HG02588 (cell line): ENCODE results near the gene CNTN4.

Experiments used
- ATAC-seq: cut with Tn5 transposase; IDR thresholded peaks from one replicate; pipeline ENCODE4 v1.9.1; 2021; ENCODE audit warnings: mild to moderate bottlenecking, moderate library complexity; ENCODE audit not compliant: unreplicated experiment

The CNTN4 gene

DNA sequence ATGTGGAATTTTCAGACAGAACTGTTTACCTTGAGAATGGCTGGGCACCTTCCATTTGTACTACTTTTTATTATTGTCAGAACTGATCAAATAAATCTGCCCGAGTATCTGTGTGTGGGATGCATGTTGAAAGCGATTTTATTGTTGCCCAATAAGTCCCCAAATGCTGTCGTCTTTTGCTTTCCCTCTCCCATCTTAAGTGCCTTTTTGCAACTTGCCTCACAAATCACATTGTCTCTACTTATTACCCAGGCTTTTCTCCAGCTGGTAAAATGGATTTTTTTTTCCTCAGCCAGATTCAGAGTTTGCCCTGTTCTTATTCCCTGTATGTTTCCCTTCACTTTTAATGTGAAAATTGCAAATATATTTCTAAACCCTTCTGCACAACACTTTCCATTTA is 163.1 kb downstream of the CNTN4 start:
- no peak for ATAC-seq

DNA sequence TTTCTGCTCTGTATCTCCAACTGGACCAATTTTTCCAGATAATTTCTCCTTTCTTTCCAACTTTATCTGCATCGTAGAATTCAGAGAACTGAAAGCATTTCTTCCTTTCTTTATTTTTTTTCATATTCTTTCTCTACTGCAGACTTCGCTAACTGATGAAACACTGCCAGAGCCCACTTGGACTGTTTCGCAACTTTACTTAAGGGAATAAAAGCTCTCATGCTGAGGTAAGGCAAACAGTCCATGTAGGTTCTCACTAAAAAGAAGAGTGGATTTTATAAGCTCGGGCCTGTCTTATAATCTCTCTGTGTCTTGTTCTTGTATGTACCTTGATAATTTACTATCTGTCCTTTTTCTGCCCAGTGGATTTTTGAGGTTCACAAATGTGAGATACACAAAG is 163.5 kb downstream of the CNTN4 start:
- no peak for ATAC-seq

DNA sequence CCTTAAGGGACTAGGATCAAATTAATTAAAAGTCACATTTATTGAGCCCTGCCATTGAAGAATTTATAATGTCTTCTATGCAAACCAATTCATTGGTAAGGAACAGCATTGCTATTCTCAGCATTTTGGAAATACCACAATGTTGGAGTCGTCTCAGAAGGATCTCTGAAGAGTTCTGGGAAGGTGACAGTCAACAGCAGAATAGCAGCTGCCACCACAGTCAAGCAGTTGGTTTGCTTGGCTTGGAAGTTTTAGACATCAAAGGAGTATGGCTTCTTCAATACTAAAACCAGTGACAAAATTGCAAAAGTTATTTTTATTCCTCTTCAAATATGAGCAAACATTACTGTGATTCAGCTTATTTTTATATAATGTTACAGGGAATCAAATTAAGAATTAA is 167.9 kb downstream of the CNTN4 start:
- ATAC-seq: no peak

DNA sequence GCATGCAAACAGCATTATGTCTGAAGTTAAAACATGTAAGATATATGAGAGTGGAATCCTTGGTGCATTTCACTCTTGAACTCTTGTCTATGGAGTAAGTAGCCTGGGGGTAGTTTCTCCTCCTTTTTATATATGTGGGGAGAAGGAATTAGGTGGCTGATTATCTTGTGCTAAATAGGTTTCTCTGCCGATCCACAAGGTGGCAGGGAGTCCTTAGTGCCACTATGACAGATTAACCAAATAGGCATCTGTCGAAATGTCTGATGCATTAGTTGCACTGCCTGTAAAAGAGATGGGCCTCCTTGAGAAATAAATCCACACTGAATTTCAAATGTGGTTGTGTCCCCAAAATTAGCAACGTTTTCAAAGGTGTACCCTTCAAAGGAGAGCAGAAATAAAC is 170.1 kb downstream of the CNTN4 start:
- ATAC-seq: no peak

- ATAC-seq: no peak
These were observed 175.9 kb downstream of the CNTN4 start for GRCh38 chr3:2274526-2274925.

DNA sequence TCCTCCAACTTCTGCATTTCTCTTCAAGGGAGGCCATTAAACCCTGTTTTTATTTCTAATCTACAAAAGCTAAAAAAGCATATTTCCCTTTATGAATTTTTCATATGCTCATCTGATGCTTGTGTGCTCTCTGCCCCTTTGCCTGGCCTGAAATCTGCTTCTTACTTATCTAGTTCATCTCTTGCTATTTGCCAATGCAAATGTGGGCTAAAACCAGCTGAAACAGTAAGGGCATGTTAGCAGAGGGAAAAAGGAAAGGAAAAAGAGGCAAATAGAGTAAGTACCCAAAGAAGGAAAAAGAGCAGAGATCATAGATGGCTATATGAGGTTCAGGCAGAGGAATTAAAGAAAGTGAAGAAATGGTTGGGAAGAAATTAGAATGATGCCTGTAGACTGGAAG is 185.2 kb downstream of the CNTN4 start:
- ATAC-seq: no peak

DNA sequence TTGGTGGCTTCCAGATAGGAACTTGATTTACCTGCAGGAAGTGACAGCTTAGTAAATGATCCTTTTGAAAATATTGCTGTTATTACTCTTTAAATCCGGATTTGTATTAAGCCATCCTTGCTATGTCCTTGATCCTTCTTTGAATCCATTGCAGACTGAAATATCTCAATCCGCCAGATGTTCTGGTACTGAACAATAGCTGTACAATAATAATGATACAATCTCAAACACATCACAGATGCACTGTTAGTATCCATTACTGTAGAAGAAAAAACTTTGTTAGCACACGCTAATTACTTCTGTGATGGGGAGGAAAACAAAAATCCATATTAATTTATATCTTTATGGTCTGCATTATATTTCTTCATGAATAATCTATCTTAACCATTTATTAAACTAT is 202.3 kb downstream of the CNTN4 start:
- ATAC-seq: no peak

DNA sequence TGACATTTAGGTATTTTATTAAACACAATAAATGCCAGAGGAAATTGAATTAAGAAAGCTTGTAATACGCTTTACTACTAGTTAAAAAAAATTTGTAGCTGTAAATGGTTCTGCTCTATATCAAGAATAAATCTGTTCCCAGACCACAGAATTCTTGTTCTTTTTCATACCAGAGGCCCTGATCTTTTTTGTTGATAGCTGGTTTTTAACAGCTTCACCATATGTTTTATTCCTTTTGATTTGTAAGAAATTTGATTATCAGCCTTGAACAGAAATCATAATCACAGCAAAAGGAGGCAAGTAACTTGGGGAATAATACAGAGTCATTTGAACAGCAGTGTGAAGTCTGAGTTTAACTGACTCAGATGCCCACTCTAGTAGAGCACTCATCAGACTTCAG is 202.7 kb downstream of the CNTN4 start:
- ATAC-seq: no peak

DNA sequence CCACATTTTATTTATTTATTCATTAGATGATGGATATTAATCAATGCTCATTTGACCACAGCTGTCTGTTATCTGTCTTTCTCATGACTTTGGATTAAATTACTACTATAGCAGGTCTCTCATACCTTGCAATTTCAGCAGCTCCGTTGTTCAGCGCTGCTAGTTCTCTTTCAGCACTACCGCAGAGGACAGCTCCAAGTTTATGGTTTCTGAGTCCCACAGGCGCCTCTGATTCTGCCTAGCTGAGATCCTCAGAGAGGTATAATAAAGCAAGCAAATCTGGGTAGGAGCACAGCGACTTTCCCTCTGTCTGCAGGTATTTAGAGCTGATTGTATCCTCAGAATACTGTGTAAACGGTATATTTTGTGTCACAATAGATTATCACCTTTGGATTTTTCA is 204.9 kb downstream of the CNTN4 start:
- no peak for ATAC-seq

DNA sequence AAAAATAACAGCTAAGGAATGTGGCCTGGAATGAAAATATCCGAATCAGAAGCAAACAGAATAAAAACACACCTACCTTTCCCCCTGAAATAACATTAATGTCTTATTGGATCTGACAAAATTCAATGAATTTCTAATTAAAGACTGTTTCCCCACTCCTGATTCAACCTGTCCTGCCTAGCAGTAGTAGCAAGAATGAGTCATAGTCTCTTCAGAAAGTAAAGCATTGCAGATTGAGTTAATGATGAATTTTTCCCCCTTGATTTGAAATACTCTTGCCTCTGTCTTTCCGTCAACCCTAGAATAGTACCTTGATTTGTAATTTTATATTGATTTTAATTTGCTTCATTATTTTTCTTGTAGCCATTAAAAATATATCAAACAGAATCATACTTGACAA is 212.4 kb downstream of the CNTN4 start:
- no peak for ATAC-seq

DNA sequence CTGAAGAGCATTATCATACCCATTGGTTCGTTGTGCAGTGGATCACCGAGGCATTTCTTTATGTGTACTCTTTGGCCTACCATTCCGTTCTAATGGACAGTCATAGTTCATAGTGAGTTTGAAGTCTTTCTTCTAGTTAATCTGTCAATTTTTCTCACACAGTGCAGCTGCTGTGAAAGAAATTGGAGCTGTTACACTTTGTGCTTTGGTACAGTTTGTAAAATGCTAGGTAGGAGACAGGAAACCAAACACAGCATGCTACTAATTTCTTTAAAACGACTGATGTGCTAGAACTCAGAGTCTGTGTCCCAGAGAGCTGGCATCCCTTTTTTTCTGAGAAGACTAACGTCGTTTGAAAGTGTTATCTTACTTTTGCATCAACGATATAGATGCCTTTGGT is 218.9 kb downstream of the CNTN4 start:
- ATAC-seq: no peak

DNA sequence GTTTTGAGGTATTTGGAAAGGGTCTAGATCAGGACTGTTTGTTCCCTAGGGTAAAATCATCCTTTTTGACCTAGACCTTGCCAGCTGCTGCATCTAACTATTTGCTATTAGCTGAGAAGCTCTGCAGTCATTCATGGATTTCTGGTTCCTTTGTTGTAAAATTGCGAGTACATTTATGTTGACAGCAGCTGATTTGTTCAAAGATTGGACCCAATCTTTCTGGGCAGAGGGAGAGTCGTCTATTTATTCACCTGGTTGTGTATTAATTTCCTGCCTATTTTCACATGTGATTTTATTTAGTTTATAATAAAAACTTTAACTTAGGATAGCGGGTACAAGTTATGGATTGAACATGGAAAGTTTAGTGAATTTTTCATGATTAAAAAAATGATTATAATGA is 236.3 kb downstream of the CNTN4 start:
- ATAC-seq: no peak

DNA sequence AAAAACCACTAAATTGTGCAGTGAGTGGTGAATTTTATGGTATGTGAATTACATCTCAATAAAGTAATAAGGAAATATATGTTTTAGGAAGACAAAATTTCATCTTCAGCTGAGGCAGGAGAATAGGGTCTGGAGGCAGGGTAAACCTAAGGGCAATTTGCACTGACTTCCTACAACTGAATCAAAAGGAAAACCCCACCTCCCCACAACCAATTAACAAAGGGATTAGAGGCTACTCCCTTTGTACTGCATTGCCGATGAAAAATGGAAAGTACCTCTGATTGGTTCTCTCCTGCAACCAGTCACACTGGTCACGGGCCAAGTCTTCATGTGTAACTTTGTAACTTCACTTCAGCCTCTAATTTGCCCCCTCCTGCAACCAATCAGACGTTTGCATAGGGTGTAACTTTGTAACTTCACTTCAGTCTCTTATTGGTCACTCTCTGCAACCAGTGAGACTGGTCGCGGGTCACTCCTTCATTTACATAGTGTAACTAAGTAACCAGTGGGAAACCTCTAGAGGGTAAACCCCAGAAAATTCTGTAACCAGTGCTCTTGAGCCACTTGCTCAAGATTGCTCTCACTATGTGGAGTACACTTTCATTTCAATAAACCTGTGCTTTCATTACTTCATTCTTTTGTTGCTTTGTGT is 244.5 kb downstream of the CNTN4 start:
- no peak for ATAC-seq

DNA sequence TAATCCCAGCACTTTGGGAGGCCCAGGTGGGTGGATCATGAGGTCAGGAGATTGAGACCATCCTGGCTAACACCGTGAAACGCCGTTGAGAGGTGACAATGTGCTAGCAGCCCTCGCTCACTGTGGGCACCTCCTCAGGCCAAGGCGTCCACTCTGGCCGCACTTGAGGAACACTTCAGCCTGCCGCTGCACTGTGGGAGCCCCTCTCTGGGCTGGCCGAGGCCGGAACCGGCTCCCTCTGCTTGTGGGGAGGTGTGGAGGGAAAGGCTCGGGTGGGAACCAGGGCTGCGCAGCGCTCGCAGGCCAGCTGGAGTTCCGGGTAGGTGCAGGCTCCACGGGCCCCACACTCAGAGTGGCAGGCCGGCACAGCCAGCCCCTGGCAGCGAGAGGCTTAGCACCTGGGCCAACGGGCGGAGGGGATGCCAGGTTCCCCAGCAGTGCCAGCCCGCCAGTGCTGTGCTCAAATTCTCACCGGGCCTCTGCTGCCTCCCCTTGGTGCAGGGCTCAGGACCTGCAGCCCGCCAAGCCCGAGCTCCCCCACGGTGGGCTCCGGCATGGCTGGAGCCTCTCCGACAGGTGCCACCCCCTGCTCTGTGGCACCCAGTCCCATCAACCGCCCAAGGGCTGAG is 253.6 kb downstream of the CNTN4 start:
- ATAC-seq: no peak

DNA sequence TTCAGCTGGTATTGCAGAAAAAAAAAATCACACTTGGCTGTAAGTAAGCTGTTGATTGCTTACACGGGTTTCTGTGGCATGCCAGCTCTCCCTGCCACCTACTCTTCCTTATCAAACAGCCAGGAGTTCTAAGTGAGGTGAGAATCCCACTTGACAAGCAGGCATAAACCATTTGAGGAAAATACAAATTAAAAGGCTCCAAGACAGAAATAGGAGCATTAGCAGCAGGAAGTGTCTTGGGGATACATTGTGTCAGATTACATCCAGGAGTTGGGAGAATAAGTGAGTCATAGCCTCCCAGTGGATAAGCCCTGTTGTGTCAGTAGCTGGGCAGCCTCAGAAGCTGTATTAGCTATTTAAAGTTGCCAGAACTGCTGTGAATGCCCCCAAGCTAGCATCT is 256.0 kb downstream of the CNTN4 start:
- no peak for ATAC-seq

- ATAC-seq: no peak
These were observed 257.8 kb downstream of the CNTN4 start for GRCh38 chr3:2356298-2356950.

GRCh38 chr3:2360815-2361214 is 262.1 kb downstream of the CNTN4 start:
- no peak for ATAC-seq

DNA sequence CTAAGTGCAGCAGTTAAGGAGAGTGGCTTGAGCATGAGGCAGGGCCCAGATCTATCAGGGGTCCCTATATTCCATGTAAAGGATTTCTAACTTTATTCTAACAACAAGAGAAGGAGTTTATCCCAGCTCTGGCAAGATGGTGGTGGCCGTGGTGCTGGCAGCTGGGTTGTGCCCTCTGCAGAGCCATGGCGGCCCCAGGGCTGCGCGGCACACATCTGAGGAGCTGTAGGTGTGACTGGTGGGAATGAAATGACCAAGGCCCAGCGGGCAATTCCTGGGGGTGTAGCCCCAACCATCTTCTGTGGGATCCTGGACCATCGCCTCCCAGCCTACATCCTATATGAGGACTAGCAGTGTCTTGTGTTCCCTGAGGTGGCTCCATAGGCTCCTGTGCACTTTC is 263.5 kb downstream of the CNTN4 start:
- ATAC-seq: no peak

GRCh38 chr3:2363854-2364253 is 265.2 kb downstream of the CNTN4 start:
- no peak for ATAC-seq

DNA sequence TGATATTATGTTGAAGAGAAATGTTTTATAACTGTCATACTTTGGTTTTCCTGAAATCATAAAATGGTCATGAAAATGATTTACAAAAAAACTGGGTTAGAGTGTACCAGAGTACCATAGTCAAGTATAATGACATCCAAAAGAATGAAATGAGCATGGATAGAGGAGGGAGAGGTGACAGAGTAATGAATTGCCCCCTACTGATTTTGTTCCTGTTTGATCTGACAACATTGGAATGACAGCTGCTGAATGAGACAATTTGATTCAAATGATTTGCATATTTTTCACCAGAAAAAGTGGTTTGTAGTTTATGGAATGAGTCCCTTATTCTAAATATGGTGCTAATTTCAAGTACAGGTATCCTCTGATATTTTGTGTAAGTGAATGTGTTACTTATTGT is 271.7 kb downstream of the CNTN4 start:
- ATAC-seq: no peak

GRCh38 chr3:2372306-2372705 is 273.6 kb downstream of the CNTN4 start:
- ATAC-seq: no peak

DNA sequence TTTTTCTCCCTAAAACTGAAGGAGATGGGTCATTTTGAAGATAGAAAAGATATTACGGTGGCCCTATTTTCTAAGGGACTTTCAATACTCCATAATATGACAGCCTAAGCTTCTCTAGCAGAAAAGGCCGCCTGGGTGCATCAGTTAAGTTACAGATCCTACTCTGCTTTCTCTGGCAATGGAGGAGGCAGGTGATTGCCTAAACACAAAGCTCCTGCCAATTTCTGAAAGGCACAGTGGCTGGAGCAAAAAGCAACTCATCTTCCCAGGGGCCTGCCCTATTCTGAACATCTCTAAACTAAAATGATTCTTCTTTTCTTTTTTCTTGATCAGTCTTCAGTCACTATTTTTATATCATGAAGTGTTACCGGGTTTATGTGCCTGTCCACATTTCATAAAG is 276.7 kb downstream of the CNTN4 start:
- no peak for ATAC-seq

- ATAC-seq: no peak
These were observed 278.6 kb downstream of the CNTN4 start for GRCh38 chr3:2377281-2377680.
